IMR-90 (cell line): Measurements from ENCODE around the gene XPC. TPM values are rescaled to one million over a fixed set of nuclear protein-coding genes. Genes with fewer than 3 reads are reported as not detected.

Experiments
- ATAC-seq: fragments of 200-7000 bp; cut with Tn5 transposase; 2 replicates; pipeline ENCODE4 v1.9.1; 2020; ENCODE audit warnings: low read depth, mild to moderate bottlenecking, moderate library complexity
- BruUV-seq: library from RNA; stranded (reverse); fragments of 400-500 nt; replicated peaks from 2 replicates; lab custom pipeline; 2021; lab: Mats Ljungman, UMichigan
- CTCF ChIA-PET: fragments of 300-600 bp; formaldehyde crosslinking; extraction: SDS; loops from one replicate; lab custom pipeline; 2021; ENCODE audit warnings: antibody characterized with exemption; lab: Yijun Ruan, JAX
- POLR2A ChIA-PET: fragments of 300-600 bp; sonication (Branson Sonifier 250); formaldehyde crosslinking; loops from one replicate; lab custom pipeline; 2022; ENCODE audit warnings: antibody characterized with exemption; ENCODE audit not compliant: unreplicated experiment; lab: Charles Lee
- DNase-seq: peaks from one replicate; pipeline ENCODE4 v3.0.0; 2013
- H2AFZ ChIP-seq: replicated peaks from 2 replicates; pipeline ENCODE3; 2013; ENCODE audit warnings: low read length, mild to moderate bottlenecking; ENCODE audit not compliant: poor library complexity
- H2AK5ac ChIP-seq: 2 replicates; pipeline ENCODE4 v1.6.1; 2013; ENCODE audit warnings: low read depth, low read length, inconsistent platforms
- H2AK9ac ChIP-seq: replicated peaks from 2 replicates; pipeline ENCODE3; 2013; ENCODE audit warnings: mild to moderate bottlenecking, low read depth, low read length, moderate library complexity; ENCODE audit not compliant: poor library complexity
- H2BK120ac ChIP-seq: 2 replicates; pipeline ENCODE4 v1.6.1; 2013; ENCODE audit warnings: low read depth, low read length, inconsistent platforms
- H2BK15ac ChIP-seq: 3 replicates; pipeline ENCODE4 v1.6.1; 2013; ENCODE audit warnings: low read depth, low read length, inconsistent platforms
- H2BK20ac ChIP-seq: 2 replicates; pipeline ENCODE4 v1.6.1; 2013; ENCODE audit warnings: low read depth, mild to moderate bottlenecking, inconsistent platforms, low read length, moderate library complexity
- H2BK5ac ChIP-seq: 2 replicates; pipeline ENCODE4 v1.6.1; 2013; ENCODE audit warnings: mild to moderate bottlenecking, low read depth, low read length, inconsistent platforms; ENCODE audit not compliant: poor library complexity, severe bottlenecking
- H3K14ac ChIP-seq: replicated peaks from 2 replicates; pipeline ENCODE4 v1.6.1; 2013; ENCODE audit warnings: low read depth, low read length, inconsistent platforms
- H3K18ac ChIP-seq: 2 replicates; pipeline ENCODE4 v1.6.1; 2013; ENCODE audit warnings: low read depth, low read length, control low read depth
- H3K23ac ChIP-seq: 2 replicates; pipeline ENCODE4 v1.6.1; 2013; ENCODE audit warnings: low read depth, low read length, inconsistent platforms
- H3K27ac ChIP-seq: 2 replicates; pipeline ENCODE4 v1.5.1; 2013; ENCODE audit warnings: mild to moderate bottlenecking, control low read depth, low read length; ENCODE audit not compliant: insufficient read depth
- H3K27me3 ChIP-seq: 2 replicates; pipeline ENCODE4 v1.6.1; 2013; ENCODE audit warnings: low read length; ENCODE audit not compliant: control insufficient read depth, insufficient read depth
- H3K36me3 ChIP-seq: 2 replicates; pipeline ENCODE4 v1.6.1; 2013; ENCODE audit warnings: low read length, mixed read lengths; ENCODE audit not compliant: control insufficient read depth, insufficient read depth
- H3K4ac ChIP-seq: 2 replicates; pipeline ENCODE4 v1.6.1; 2013; ENCODE audit warnings: low read depth, low read length, inconsistent platforms
- H3K4me1 ChIP-seq: 2 replicates; pipeline ENCODE4 v1.6.1; 2013; ENCODE audit warnings: low read length, mixed read lengths; ENCODE audit not compliant: control insufficient read depth, insufficient read depth
- H3K4me2 ChIP-seq: 2 replicates; pipeline ENCODE4 v1.6.1; 2013; ENCODE audit warnings: low read depth, mild to moderate bottlenecking, control low read depth, low read length, moderate library complexity
- H3K4me3 ChIP-seq: 2 replicates; pipeline ENCODE4 v1.5.1; 2013; ENCODE audit warnings: low read depth, mild to moderate bottlenecking, control low read depth, low read length, moderate library complexity; ENCODE audit not compliant: insufficient read depth
- H3K56ac ChIP-seq: 2 replicates; pipeline ENCODE4 v1.6.1; 2013; ENCODE audit warnings: low read length, inconsistent platforms; ENCODE audit not compliant: insufficient read depth; ENCODE audit errors: extremely low read depth
- H3K79me1 ChIP-seq, 2 experiments: 2 replicates each; pipeline ENCODE4 v1.6.1; 2013; ENCODE audit warnings: low read length in 2 of 2, inconsistent platforms in 1 of 2, low read depth in 1 of 2
- H3K9ac ChIP-seq: 2 replicates; pipeline ENCODE4 v1.6.1; 2013; ENCODE audit warnings: low read depth, low read length, control low read depth
- H3K9me1 ChIP-seq: 2 replicates; pipeline ENCODE4 v1.6.1; 2013; ENCODE audit warnings: low read length, inconsistent platforms; ENCODE audit not compliant: insufficient read depth
- H3K9me3 ChIP-seq: 2 replicates; pipeline ENCODE4 v1.6.1; 2013; ENCODE audit warnings: low read length; ENCODE audit not compliant: control insufficient read depth, insufficient read depth
- H4K20me1 ChIP-seq: 2 replicates; pipeline ENCODE4 v1.6.1; 2013; ENCODE audit warnings: low read length, inconsistent platforms; ENCODE audit not compliant: insufficient read depth
- H4K5ac ChIP-seq: 2 replicates; pipeline ENCODE4 v1.6.1; 2013; ENCODE audit warnings: mild to moderate bottlenecking, low read depth, low read length, control low read depth
- H4K8ac ChIP-seq, 2 experiments: 2 replicates each; pipeline ENCODE4 v1.6.1; 2013; ENCODE audit warnings: low read depth in 2 of 2, low read length in 2 of 2, control low read depth in 1 of 2, inconsistent platforms in 1 of 2
- H4K91ac ChIP-seq: 2 replicates; pipeline ENCODE4 v1.6.1; 2013; ENCODE audit warnings: low read depth, low read length, inconsistent platforms; ENCODE audit not compliant: insufficient read depth
- FOS ChIP-seq: fragments of 150-350 bp; IDR thresholded peaks from 2 replicates; pipeline ENCODE4 v1.6.1; 2016; ENCODE audit warnings: low read depth, low read length
- MAFK ChIP-seq: IDR thresholded peaks from 2 replicates; pipeline ENCODE4 v1.6.1; 2012; ENCODE audit warnings: low read depth, low read length, improper control_type of control experiment
- MAZ ChIP-seq: IDR thresholded peaks from 2 replicates; pipeline ENCODE4 v1.6.1; 2012; ENCODE audit warnings: low read depth, mild to moderate bottlenecking, low read length, improper control_type of control experiment, moderate library complexity, borderline replicate concordance
- MXI1 ChIP-seq: IDR thresholded peaks from 2 replicates; pipeline ENCODE4 v1.6.1; 2012; ENCODE audit warnings: low read depth, mild to moderate bottlenecking, low read length, moderate library complexity, borderline replicate concordance
- NFE2L2 ChIP-seq: fragments of 150-350 bp; IDR thresholded peaks from 2 replicates; pipeline ENCODE4 v1.6.1; 2016; ENCODE audit warnings: low read depth, mild to moderate bottlenecking, low read length
- RCOR1 ChIP-seq: IDR thresholded peaks from 2 replicates; pipeline ENCODE4 v1.6.1; 2012; ENCODE audit warnings: mild to moderate bottlenecking, low read length, improper control_type of control experiment; ENCODE audit not compliant: insufficient replicate concordance
- WGBS, 2 experiments: methylation state at CpG; one replicate each; pipeline versions ENCODE4 v1.1.5 to v1.1.7; 2013; ENCODE audit warnings: missing lambda C conversion rate in 2 of 2; ENCODE audit not compliant: insufficient read length in 1 of 2; ENCODE audit errors: extremely low coverage in 2 of 2; 5-methylcytosine and 5-hydroxymethylcytosine counted together
- dilution Hi-C: fragments of 300-500 bp; cut with HindIII; formaldehyde crosslinking; loops from one replicate; pipeline ENCODE4 v1.14.3; 2018; ENCODE audit warnings: low sequenced_read_pairs; ENCODE audit not compliant: unreplicated experiment
- in situ Hi-C: fragments of 300-500 bp; cut with MboI; formaldehyde crosslinking; loops from 3 replicates; pipeline ENCODE4 v1.14.3; 2019; ENCODE audit warnings: low sequenced_read_pairs, inconsistent platforms, mixed read lengths
- intact Hi-C: fragments of 100-400 bp; cut with micrococcal nuclease; formaldehyde crosslinking; loops from 2 replicates; pipeline ENCODE4 v1.10.0; 2022
- polyA plus RNA-seq, 3 experiments: library from polyadenylated mRNA; depleted of rRNA; stranded (reverse); fragments of >200 nt; gene quantifications; 2 replicates each; pipeline ENCODE4 v1.2.3, GENCODE V29; 2012; ENCODE audit warnings: low replicate concordance in 1 of 3
- total RNA-seq: library from RNA; depleted of rRNA; stranded (reverse); fragments of >200 nt; gene quantifications from 2 replicates; pipeline ENCODE4 v1.2.3, GENCODE V29; 2012

XPC gene
- total and polyA plus RNA-seq, 2 of the 4 experiments (the other 2 are of a cell fraction) = 30.9 to 48.8 TPM

GRCh38 chr3:14208168-14208567 lies 29.8 kb upstream of the XPC start:
- Histone ChIP-seq H2AFZ (no peak overlapping the region), H3K4me1 (peaks cover 44% of the 10 kb centered on the region), H3K9me1 (peaks cover 32% of the 10 kb centered on the region), H2AK5ac (0 out of 2 replicates have a peak overlapping the region, but pooled peaks have one; percentile 57), H2BK5ac (peak overlapping the region; percentile 97), H3K56ac (no peak overlapping the region; the same call in 1 of the 2 replicates), H3K4ac (peak overlapping the region; percentile 94), H3K9me3 (no peaks in the 10 kb centered on the region), H3K27ac (peak overlapping the region; percentile 99; the same call in 1 of the 2 replicates), H4K5ac (peak overlapping the region; percentile 76), H3K14ac (peak overlapping the region; percentile 85), H4K8ac (peak overlapping the region; percentile 73 to 90; a peak in 3 of 4 replicates), H2BK15ac (peak overlapping the region; percentile 85; the same call in 2 of the 3 replicates), H2BK20ac (peak overlapping the region; percentile 89), H2AK9ac (no peak overlapping the region), H4K20me1 (no peaks in the 10 kb centered on the region), H3K27me3 (no peaks in the 10 kb centered on the region), H2BK120ac (peak overlapping the region; percentile 92), H3K4me2 (no peak overlapping the region), H3K79me1 (no peaks in the 10 kb centered on the region), H3K18ac (peak overlapping the region; percentile 91), H3K9ac (no peak overlapping the region), H3K4me3 (no peak overlapping the region), H3K36me3 (no peaks in the 10 kb centered on the region), H4K91ac (peak overlapping the region; percentile 98), H3K23ac (peak overlapping the region; percentile 75; the same call in 1 of the 2 replicates)
- no CpG with 5 or more reads among the region's 4 CpGs for WGBS, 2 experiments
- intact Hi-C loops (no loop called here), in situ Hi-C loops (loop anchor here (10.0 kb wide), 1 partner anchor 337 kb away; the partner anchor contains the start of gene GRIP2), dilution Hi-C loops (no loop called here)
- no peak for DNase-seq
- no peak for TF ChIP-seq MAFK
- no peak for TF ChIP-seq RCOR1
- no peak for TF ChIP-seq MAZ
- no peak for TF ChIP-seq MXI1
- TF ChIP-seq FOS = no peak
- no peak for TF ChIP-seq NFE2L2
- no TSS peak for BruUV-seq
- ChIA-PET POLR2A (no interaction called here), CTCF (no interaction called here)
- no peak for ATAC-seq
